Thymus (tissue), 11 donors: ENCODE data around the gene DNAJC15. TPM values are rescaled to one million over a fixed set of nuclear protein-coding genes. Genes with fewer than 3 reads are reported as not detected.
"Not testable (repeated sequence)": the region's sequence is repeated elsewhere in the genome, so short reads cannot be mapped to it uniquely, and the experiment has no call there.

Experiments used
- DNase-seq, 9 donors: peaks; one replicate each; pipeline ENCODE4 v3.0.0-alpha.2; 2013; ENCODE audit warnings: low spot score in 9 of 9, low read depth in 6 of 9, missing footprints in 1 of 9
- H3K27ac ChIP-seq, 2 donors: one replicate each; pipeline ENCODE4 v1.5.1; 2013; ENCODE audit warnings: control low read depth in 1 of 2, low read depth in 1 of 2, low read length in 1 of 2, mild to moderate bottlenecking in 1 of 2, moderate library complexity in 1 of 2
- H3K27me3 ChIP-seq, 2 donors: one replicate each; pipeline ENCODE4 v1.5.1; 2013; ENCODE audit warnings: low read length in 1 of 2; ENCODE audit not compliant: control insufficient read depth in 2 of 2, insufficient read depth in 1 of 2
- H3K36me3 ChIP-seq, 2 donors: one replicate each; pipeline ENCODE4 v1.5.1; 2013; ENCODE audit warnings: low read length in 1 of 2, mild to moderate bottlenecking in 1 of 2, moderate library complexity in 1 of 2; ENCODE audit not compliant: control insufficient read depth in 2 of 2, insufficient read depth in 2 of 2
- H3K4me1 ChIP-seq, 2 donors: one replicate each; pipeline ENCODE4 v1.5.1; 2013; ENCODE audit warnings: low read length in 2 of 2; ENCODE audit not compliant: control insufficient read depth in 2 of 2, insufficient read depth in 2 of 2
- H3K4me3 ChIP-seq, 2 donors: one replicate each; pipeline ENCODE4 v1.5.1; 2013; ENCODE audit warnings: low read length in 2 of 2, control low read depth in 1 of 2, mild to moderate bottlenecking in 1 of 2
- H3K9me3 ChIP-seq, 2 donors: one replicate each; pipeline ENCODE4 v1.5.1; 2013; ENCODE audit warnings: low read length in 1 of 2, mild to moderate bottlenecking in 1 of 2; ENCODE audit not compliant: control insufficient read depth in 2 of 2, insufficient read depth in 1 of 2
- WGBS: extraction: QIAGEN DNeasy Blood & Tissue Kit; methylation state at CpG from one replicate; pipeline ENCODE4 v1.1.7; 2013; 5-methylcytosine and 5-hydroxymethylcytosine counted together
- polyA plus RNA-seq: library from polyadenylated mRNA; stranded (reverse); fragments of 200-250 nt; gene quantifications from one replicate; pipeline ENCODE4 v1.2.3, GENCODE V29; 2013
- total RNA-seq: library from RNA; stranded (reverse); fragments of 120-200 nt; gene quantifications from one replicate; pipeline ENCODE4 v1.2.4, GENCODE V29; 2013
- donor health status: healthy.

Gene DNAJC15
- total and polyA plus RNA-seq, 2 donors: 17.5 to 20.6 TPM

- H3K9me3 ChIP-seq: no peaks in the 10 kb centered on the region
- peaks cover 4 to 8% of the 10 kb centered on the region in 2 donors for H3K36me3 ChIP-seq
- no peaks in the 10 kb centered on the region for H3K27me3 ChIP-seq
These were observed 9.7 kb downstream of the DNAJC15 start for GRCh38 chr13:43033038-43033437.

GRCh38 chr13:43036351-43037250 lies 13.2 kb downstream of the DNAJC15 start:
- Histone ChIP-seq H3K36me3 (peaks cover 4 to 5% of the 10 kb centered on the region in 2 donors), H3K27ac (no peak overlapping the region), H3K4me1 (peaks cover 0 to 5% of the 10 kb centered on the region in 2 donors), H3K27me3 (no peaks in the 10 kb centered on the region), H3K9me3 (no peaks in the 10 kb centered on the region), H3K4me3 (no peak overlapping the region)
- WGBS: 96% methylated on average over 14 of the region's 14 CpGs
- no peak for DNase-seq

More at GRCh38 chr13:43033038-43033437, 9.7 kb downstream of the DNAJC15 start:
- DNase-seq: no peak
- H3K4me3 ChIP-seq: no peak overlapping the region
- 97% methylated on average over 3 of the region's 3 CpGs for WGBS
- no peak overlapping the region for H3K27ac ChIP-seq
- H3K4me1 ChIP-seq: peaks cover 0 to 5% of the 10 kb centered on the region in 2 donors

GRCh38 chr13:43039966-43040365 lies 16.6 kb downstream of the DNAJC15 start:
- no peak overlapping the region for H3K27ac ChIP-seq
- 98% methylated on average over 2 of the region's 2 CpGs for WGBS
- H3K4me1 ChIP-seq: peaks cover 0 to 5% of the 10 kb centered on the region in 2 donors
- no peaks in the 10 kb centered on the region for H3K9me3 ChIP-seq
- no peaks in the 10 kb centered on the region for H3K27me3 ChIP-seq
- H3K36me3 ChIP-seq: no peaks in the 10 kb centered on the region
- no peak for DNase-seq
- H3K4me3 ChIP-seq: no peak overlapping the region

GRCh38 chr13:43040581-43041368 lies 17.4 kb downstream of the DNAJC15 start:
- H3K4me3 ChIP-seq, H3K27me3 ChIP-seq, H3K4me1 ChIP-seq, H3K36me3 ChIP-seq, DNase-seq, H3K9me3 ChIP-seq, H3K27ac ChIP-seq: not testable (repeated sequence)
- 97% methylated on average over 13 of the region's 13 CpGs for whole genome bisulfite sequencing

- Histone ChIP-seq H3K27me3 (no peaks in the 10 kb centered on the region), H3K27ac (no peak overlapping the region), H3K4me3 (no peak overlapping the region), H3K36me3 (peaks cover 0 to under 1% of the 10 kb centered on the region in 2 donors), H3K4me1 (peaks cover 2 to 5% of the 10 kb centered on the region in 2 donors), H3K9me3 (no peaks in the 10 kb centered on the region)
- 97% methylated on average over 1 of the region's 1 CpG for WGBS
- DNase-seq: no peak
These were observed 18.1 kb downstream of the DNAJC15 start for GRCh38 chr13:43041369-43041921.

- Histone ChIP-seq H3K4me3 (no peak overlapping the region), H3K27ac (no peak overlapping the region), H3K9me3 (peaks cover 0 to 2% of the 10 kb centered on the region in 2 donors), H3K4me1 (peaks cover 0 to 2% of the 10 kb centered on the region in 2 donors), H3K36me3 (peaks cover 0 to 4% of the 10 kb centered on the region in 2 donors), H3K27me3 (no peaks in the 10 kb centered on the region)
- DNase-seq: no peak
These were observed 19.1 kb downstream of the DNAJC15 start for GRCh38 chr13:43042410-43042921.

- DNase-seq: no peak
- H3K27ac ChIP-seq: peak overlapping the region in 1 of 2 donors; percentile 6
- H3K27me3 ChIP-seq: no peaks in the 10 kb centered on the region
- WGBS: 97% methylated on average over 5 of the region's 5 CpGs
- H3K4me3 ChIP-seq: no peak overlapping the region
- peaks cover 0 to 2% of the 10 kb centered on the region in 2 donors for H3K4me1 ChIP-seq
- H3K36me3 ChIP-seq: peaks cover 0 to 4% of the 10 kb centered on the region in 2 donors
- H3K9me3 ChIP-seq: peaks cover 0 to 2% of the 10 kb centered on the region in 2 donors
These were observed 21.4 kb downstream of the DNAJC15 start for GRCh38 chr13:43044720-43045301.

GRCh38 chr13:43045302-43045773 lies 22.0 kb downstream of the DNAJC15 start:
- not testable (repeated sequence) for H3K4me1 ChIP-seq, DNase-seq

More at GRCh38 chr13:43045302-43045773, 22.0 kb downstream of the DNAJC15 start:
- H3K4me3 ChIP-seq, H3K9me3 ChIP-seq, H3K27me3 ChIP-seq, H3K36me3 ChIP-seq: not testable (repeated sequence)
- H3K27ac ChIP-seq: peak overlapping the region in 1 of 2 donors; percentile 6
- WGBS: 70% methylated on average over 10 of the region's 10 CpGs
